Erythroblast (primary cell): ENCODE measurements around the gene MAN1B1.

Source experiments
- GATA1 ChIP-seq: IDR thresholded peaks from 2 replicates; pipeline ENCODE4 v1.6.1; 2011; ENCODE audit warnings: low read depth, mild to moderate bottlenecking, control low read depth, low read length, moderate library complexity
- POLR2A ChIP-seq: IDR thresholded peaks from 2 replicates; pipeline ENCODE4 v1.6.1; 2011; ENCODE audit warnings: mild to moderate bottlenecking, low read length

GRCh38 chr9:137099231-137099630 lies 12.4 kb downstream of the MAN1B1 start:
- TF ChIP-seq POLR2A (no peak), GATA1 (no peak)
